ENCODE measurements around the gene CMTM3.

DNA sequence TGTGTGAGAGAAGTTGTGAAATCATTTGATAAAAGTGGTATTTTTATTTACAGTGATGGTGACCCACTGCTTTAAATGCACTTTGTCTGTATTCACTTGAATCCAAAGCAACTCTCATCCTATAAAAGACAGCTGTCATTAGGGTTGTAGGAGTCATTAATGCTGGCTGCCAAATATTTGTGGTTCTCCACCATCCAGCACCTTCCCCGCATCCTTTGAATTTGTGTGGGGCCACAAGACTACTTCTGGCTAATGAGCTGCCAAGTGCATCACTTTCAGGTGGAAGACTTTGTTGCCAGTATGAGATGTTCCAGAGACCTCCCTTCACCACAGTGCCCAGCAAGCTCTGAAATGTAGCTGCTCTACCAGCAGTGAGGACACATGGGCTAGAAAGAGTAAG, 43.4 kb downstream of the CMTM3 start:
- TF ChIP-seq, protein P1, sequence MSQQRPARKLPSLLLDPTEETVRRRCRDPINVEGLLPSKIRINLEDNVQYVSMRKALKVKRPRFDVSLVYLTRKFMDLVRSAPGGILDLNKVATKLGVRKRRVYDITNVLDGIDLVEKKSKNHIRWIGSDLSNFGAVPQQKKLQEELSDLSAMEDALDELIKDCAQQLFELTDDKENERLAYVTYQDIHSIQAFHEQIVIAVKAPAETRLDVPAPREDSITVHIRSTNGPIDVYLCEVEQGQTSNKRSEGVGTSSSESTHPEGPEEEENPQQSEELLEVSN (IDR thresholded peaks at IDR 0.05; ENCODE audit: borderline replicate concordance in 1 of 2, extremely low read depth in 1 of 2, insufficient read depth in 1 of 2, insufficient read length in 1 of 2, low read depth in 1 of 2, low read length in 1 of 2, poor library complexity in 1 of 2, severe bottlenecking in 1 of 2), result no peak
- no peak for TF ChIP-seq STAT6 (CRISPR knock-in tag; IDR thresholded peaks at IDR 0.05)
- TF ChIP-seq, protein P2, sequence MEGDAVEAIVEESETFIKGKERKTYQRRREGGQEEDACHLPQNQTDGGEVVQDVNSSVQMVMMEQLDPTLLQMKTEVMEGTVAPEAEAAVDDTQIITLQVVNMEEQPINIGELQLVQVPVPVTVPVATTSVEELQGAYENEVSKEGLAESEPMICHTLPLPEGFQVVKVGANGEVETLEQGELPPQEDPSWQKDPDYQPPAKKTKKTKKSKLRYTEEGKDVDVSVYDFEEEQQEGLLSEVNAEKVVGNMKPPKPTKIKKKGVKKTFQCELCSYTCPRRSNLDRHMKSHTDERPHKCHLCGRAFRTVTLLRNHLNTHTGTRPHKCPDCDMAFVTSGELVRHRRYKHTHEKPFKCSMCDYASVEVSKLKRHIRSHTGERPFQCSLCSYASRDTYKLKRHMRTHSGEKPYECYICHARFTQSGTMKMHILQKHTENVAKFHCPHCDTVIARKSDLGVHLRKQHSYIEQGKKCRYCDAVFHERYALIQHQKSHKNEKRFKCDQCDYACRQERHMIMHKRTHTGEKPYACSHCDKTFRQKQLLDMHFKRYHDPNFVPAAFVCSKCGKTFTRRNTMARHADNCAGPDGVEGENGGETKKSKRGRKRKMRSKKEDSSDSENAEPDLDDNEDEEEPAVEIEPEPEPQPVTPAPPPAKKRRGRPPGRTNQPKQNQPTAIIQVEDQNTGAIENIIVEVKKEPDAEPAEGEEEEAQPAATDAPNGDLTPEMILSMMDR (IDR thresholded peaks at IDR 0.05 in 2 of 3, conservative IDR thresholded peaks at IDR 0.05 in 1 of 3; ENCODE audit: insufficient read depth in 2 of 3, low read depth in 1 of 3, low read length in 3 of 3), result no peak
- TF ChIP-seq GTF2F1 (IDR thresholded peaks at IDR 0.05; ENCODE audit: low read depth, low read length), result no peak
- no peak for TF ChIP-seq ZNF274 (IDR thresholded peaks at IDR 0.05; ENCODE audit: borderline replicate concordance, low read depth, low read length)
- TF ChIP-seq YY1 (IDR thresholded peaks at IDR 0.05; ENCODE audit: borderline replicate concordance in 1 of 3, control insufficient read depth in 1 of 3, extremely low read depth in 1 of 3, insufficient read depth in 3 of 3, insufficient read length in 1 of 3, insufficient replicate concordance in 2 of 3, low read depth in 1 of 3, low read length in 2 of 3), result no peak
- no peak for TF ChIP-seq TAF15 (IDR thresholded peaks at IDR 0.05; ENCODE audit: low read depth, low read length)
- no peak for TF ChIP-seq BRD4 (IDR thresholded peaks at IDR 0.05)
- TF ChIP-seq ZNF12 (CRISPR knock-in tag; IDR thresholded peaks at IDR 0.05), result no peak
- TF ChIP-seq CCAR2 (IDR thresholded peaks at IDR 0.05; ENCODE audit: low read depth, low read length), result no peak
- TF ChIP-seq, protein P3, sequence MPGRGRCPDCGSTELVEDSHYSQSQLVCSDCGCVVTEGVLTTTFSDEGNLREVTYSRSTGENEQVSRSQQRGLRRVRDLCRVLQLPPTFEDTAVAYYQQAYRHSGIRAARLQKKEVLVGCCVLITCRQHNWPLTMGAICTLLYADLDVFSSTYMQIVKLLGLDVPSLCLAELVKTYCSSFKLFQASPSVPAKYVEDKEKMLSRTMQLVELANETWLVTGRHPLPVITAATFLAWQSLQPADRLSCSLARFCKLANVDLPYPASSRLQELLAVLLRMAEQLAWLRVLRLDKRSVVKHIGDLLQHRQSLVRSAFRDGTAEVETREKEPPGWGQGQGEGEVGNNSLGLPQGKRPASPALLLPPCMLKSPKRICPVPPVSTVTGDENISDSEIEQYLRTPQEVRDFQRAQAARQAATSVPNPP (IDR thresholded peaks at IDR 0.05; ENCODE audit: borderline replicate concordance, insufficient read depth, insufficient read length), result no peak
- no peak for TF ChIP-seq ZBTB8A (IDR thresholded peaks at IDR 0.05; ENCODE audit: partially characterized antibody)
